ENCODE measurements around the gene ARL6IP4. TPM values are rescaled to one million over a fixed set of nuclear protein-coding genes. Genes with fewer than 3 reads are reported as not detected.

The ARL6IP4 gene
- total RNA-seq, 2 experiments from 2014 or later, result 228 to 263 TPM

DNA sequence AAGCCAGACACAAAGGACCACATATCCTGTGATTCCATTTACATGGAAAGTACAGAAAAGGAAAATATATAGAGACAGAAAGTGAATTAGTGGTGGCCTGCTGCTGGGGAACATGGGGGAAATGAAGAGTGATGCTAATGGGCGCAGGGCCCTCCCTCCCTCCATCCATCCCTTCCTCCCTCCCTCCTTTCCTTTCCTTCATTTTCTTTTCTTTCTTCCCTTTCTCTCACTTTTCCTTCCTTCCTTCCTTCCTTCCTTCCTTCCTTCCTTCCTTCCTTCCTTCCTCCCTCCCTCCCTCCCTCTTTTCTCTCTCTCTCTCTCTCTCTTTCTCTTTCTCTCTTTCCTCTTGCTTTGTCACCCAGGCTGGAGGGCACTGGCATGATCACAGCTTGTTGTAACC lies 37.3 kb downstream of the ARL6IP4 start:
- H3K9me3 ChIP-seq (ENCODE audit: low read length), result no peaks in the 10 kb centered on the region
- POLR2A ChIA-PET, result no interaction called here
- CTCF ChIA-PET (ENCODE audit: unreplicated experiment), result no interaction called here
- no peak overlapping the region for H3K27ac ChIP-seq (ENCODE audit: low read depth, low read length, poor library complexity, severe bottlenecking)
- H3K4me3 ChIP-seq (ENCODE audit: low read depth, low read length, poor library complexity, severe bottlenecking), result no peak overlapping the region
- no peaks in the 10 kb centered on the region for H3K36me3 ChIP-seq (ENCODE audit: insufficient read depth, low read length)
- no peak for DNase-seq (ENCODE audit: low spot score)
- H2AFZ ChIP-seq (ENCODE audit: low read length), result no peak overlapping the region
- H3K4me2 ChIP-seq (ENCODE audit: low read length), result no peak overlapping the region
- no peaks in the 10 kb centered on the region for H4K20me1 ChIP-seq (ENCODE audit: insufficient read depth, low read length)
- no peak for TF ChIP-seq EZH2phosphoT487 (IDR thresholded peaks at IDR 0.05; ENCODE audit: borderline replicate concordance, low read depth, low read length)
- TF ChIP-seq CTCF (conservative IDR thresholded peaks at IDR 0.05; ENCODE audit: low read length), result no peak
- H3K9me2 ChIP-seq (ENCODE audit: insufficient read depth, low read length), result no peaks in the 10 kb centered on the region
- H3K79me2 ChIP-seq (ENCODE audit: insufficient read depth, low read depth, low read length), result no peaks in the 10 kb centered on the region
- BruUV-seq (replicated peaks), result no TSS peak
- no peaks in the 10 kb centered on the region for H3K4me1 ChIP-seq (ENCODE audit: insufficient read depth, low read length, poor library complexity, severe bottlenecking)
- intact Hi-C loops (cut with micrococcal nuclease; ENCODE audit: unreplicated experiment), result no loop called here

DNA sequence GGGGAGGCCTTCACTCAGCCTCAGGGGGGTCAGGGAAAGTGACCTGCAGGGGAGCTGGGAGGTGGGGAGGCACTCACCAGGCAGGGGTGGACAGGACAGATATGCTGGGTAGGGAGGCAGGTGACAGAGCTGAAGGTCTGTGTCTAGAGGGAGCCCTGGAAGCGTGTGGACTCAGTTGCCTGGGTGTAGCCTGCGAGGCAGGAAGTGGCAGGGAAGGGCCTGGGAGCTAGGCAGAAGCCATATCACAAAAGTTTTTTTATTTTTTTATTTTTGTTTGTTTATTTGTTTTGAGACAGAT lies 39.3 kb downstream of the ARL6IP4 start:
- intact Hi-C loops (cut with micrococcal nuclease; ENCODE audit: unreplicated experiment), result no loop called here

More for the DNA sequence above, 39.3 kb downstream of the ARL6IP4 start:
- H3K4me3 ChIP-seq (ENCODE audit: low read depth, low read length, poor library complexity, severe bottlenecking), result no peak overlapping the region
- no peaks in the 10 kb centered on the region for H3K9me2 ChIP-seq (ENCODE audit: insufficient read depth, low read length)
- no peaks in the 10 kb centered on the region for H4K20me1 ChIP-seq (ENCODE audit: insufficient read depth, low read length)
- H3K9me3 ChIP-seq (ENCODE audit: low read length), result no peaks in the 10 kb centered on the region
- no peaks in the 10 kb centered on the region for H3K4me1 ChIP-seq (ENCODE audit: insufficient read depth, low read length, poor library complexity, severe bottlenecking)
- TF ChIP-seq EZH2phosphoT487 (IDR thresholded peaks at IDR 0.05; ENCODE audit: borderline replicate concordance, low read depth, low read length), result no peak
- no peak for TF ChIP-seq CTCF (conservative IDR thresholded peaks at IDR 0.05; ENCODE audit: low read length)
- no peak overlapping the region for H3K27ac ChIP-seq (ENCODE audit: low read depth, low read length, poor library complexity, severe bottlenecking)
- H3K79me2 ChIP-seq (ENCODE audit: insufficient read depth, low read depth, low read length), result no peaks in the 10 kb centered on the region
- no peak overlapping the region for H3K4me2 ChIP-seq (ENCODE audit: low read length)
- ChIA-PET POLR2A (interaction anchor here (0.6 kb wide), 1 partner anchor 429 kb away, joined by 5 read pairs; no protein-coding TSS in a partner anchor), CTCF (ENCODE audit: unreplicated experiment) (no interaction called here)
- H3K36me3 ChIP-seq (ENCODE audit: insufficient read depth, low read length), result no peaks in the 10 kb centered on the region
- no TSS peak for BruUV-seq (replicated peaks)
- no peak overlapping the region for H2AFZ ChIP-seq (ENCODE audit: low read length)
- DNase-seq (ENCODE audit: low spot score), result no peak

All from OCI-LY7 (cell line).